Neural progenitor cell (in vitro differentiated cells): ENCODE data around the gene TRIP4. TPM values are rescaled to one million over a fixed set of nuclear protein-coding genes. Genes with fewer than 3 reads are reported as not detected.

Experiments
- DNase-seq: peaks from one replicate; pipeline ENCODE4 v3.0.0-alpha.2; 2016; ENCODE audit warnings: low spot score
- H2AFZ ChIP-seq: fragments of 200-600 bp; sonication (generic); replicated peaks from 2 replicates; pipeline ENCODE4 v1.6.1; 2016; ENCODE audit warnings: antibody characterized with exemption
- H3F3A ChIP-seq: fragments of 200-600 bp; sonication (generic); 2 replicates; pipeline ENCODE4 v1.6.1; 2016; ENCODE audit warnings: antibody characterized with exemption, low read depth
- H3K27ac ChIP-seq: fragments of 200-600 bp; sonication (generic); 2 replicates; pipeline ENCODE4 v1.5.1; 2016; ENCODE audit warnings: mild to moderate bottlenecking
- H3K27me3 ChIP-seq: fragments of 200-600 bp; sonication (generic); 2 replicates; pipeline ENCODE4 v1.6.1; 2016; ENCODE audit warnings: mild to moderate bottlenecking, moderate library complexity
- H3K36me3 ChIP-seq: fragments of 200-600 bp; sonication (generic); 2 replicates; pipeline ENCODE4 v1.5.1; 2016
- H3K4me1 ChIP-seq: fragments of 200-600 bp; sonication (generic); 2 replicates; pipeline ENCODE4 v1.6.1; 2016; ENCODE audit warnings: mixed run types
- H3K4me2 ChIP-seq: fragments of 200-600 bp; sonication (generic); 2 replicates; pipeline ENCODE4 v1.6.1; 2016
- H3K4me3 ChIP-seq: fragments of 200-600 bp; sonication (generic); 2 replicates; pipeline ENCODE4 v1.5.1; 2016
- H3K79me2 ChIP-seq: fragments of 200-600 bp; sonication (generic); 2 replicates; pipeline ENCODE4 v1.6.1; 2016; ENCODE audit warnings: low read depth
- H3K9ac ChIP-seq: fragments of 200-600 bp; sonication (generic); 2 replicates; pipeline ENCODE4 v1.6.1; 2016
- H3K9me3 ChIP-seq: fragments of 200-600 bp; sonication (generic); 2 replicates; pipeline ENCODE4 v1.5.1; 2016; ENCODE audit warnings: low read depth
- H4K20me1 ChIP-seq: fragments of 200-600 bp; sonication (generic); 2 replicates; pipeline ENCODE4 v1.6.1; 2016; ENCODE audit warnings: low read depth
- H3K27ac Mint-ChIP-seq: 3 replicates; pipeline ENCODE4 v1.8.0; 2021; ENCODE audit warnings: mixed read lengths
- H3K27me3 Mint-ChIP-seq: 2 replicates; pipeline ENCODE4 v1.8.0; 2022; ENCODE audit warnings: low read depth, mild to moderate bottlenecking, inconsistent platforms, moderate library complexity, mixed read lengths; ENCODE audit not compliant: insufficient read depth
- H3K36me3 Mint-ChIP-seq: 3 replicates; pipeline ENCODE4 v1.8.0; 2021; ENCODE audit warnings: mixed read lengths
- H3K4me1 Mint-ChIP-seq: 3 replicates; pipeline ENCODE4 v1.8.0; 2021; ENCODE audit warnings: mixed read lengths
- H3K4me3 Mint-ChIP-seq: 3 replicates; pipeline ENCODE4 v1.8.0; 2021; ENCODE audit warnings: mild to moderate bottlenecking, moderate library complexity, mixed read lengths
- H3K9me3 Mint-ChIP-seq: 3 replicates; pipeline ENCODE4 v1.8.0; 2020; ENCODE audit warnings: mixed read lengths
- CTCF ChIP-seq: fragments of 200-600 bp; sonication (generic); IDR thresholded peaks from 2 replicates; pipeline ENCODE4 v1.5.1; 2017; ENCODE audit warnings: antibody characterized with exemption, mild to moderate bottlenecking
- EZH2 ChIP-seq: fragments of 200-600 bp; sonication (generic); IDR thresholded peaks from 2 replicates; pipeline ENCODE4 v1.6.1; 2017; ENCODE audit warnings: antibody characterized with exemption, mild to moderate bottlenecking, moderate library complexity
- EZH2phosphoT487 ChIP-seq: fragments of 200-600 bp; sonication (generic); IDR thresholded peaks from 2 replicates; pipeline ENCODE4 v1.6.1; 2017; ENCODE audit warnings: antibody characterized with exemption
- total RNA-seq: library from RNA; depleted of rRNA; stranded (reverse); fragments of >200 nt; gene quantifications from 2 replicates; pipeline ENCODE4 v1.2.3, GENCODE V29; 2015; ENCODE audit warnings: low replicate concordance

TRIP4 gene
- total RNA-seq, 1 donor from 2014 or later: 17.3 TPM

GRCh38 chr15:64400583-64400982, 12.9 kb downstream of the TRIP4 start:
- no peak for DNase-seq
- Mint-ChIP-seq H3K27me3 (no peaks in the 10 kb centered on the region), H3K4me1 (no peaks in the 10 kb centered on the region), H3K4me3 (no peak overlapping the region), H3K36me3 (peaks cover 9% of the 10 kb centered on the region), H3K27ac (no peak overlapping the region), H3K9me3 (no peaks in the 10 kb centered on the region)
- Histone ChIP-seq H3K4me1 (no peaks in the 10 kb centered on the region), H3K9me3 (no peaks in the 10 kb centered on the region), H4K20me1 (no peaks in the 10 kb centered on the region), H3K4me3 (no peak overlapping the region), H3K36me3 (peaks cover 9% of the 10 kb centered on the region), H3K79me2 (no peaks in the 10 kb centered on the region), H3F3A (no peaks in the 10 kb centered on the region), H3K4me2 (no peak overlapping the region), H3K27me3 (no peaks in the 10 kb centered on the region), H3K9ac (no peak overlapping the region), H2AFZ (no peak overlapping the region), H3K27ac (no peak overlapping the region)
- no peak for TF ChIP-seq EZH2
- no peak for TF ChIP-seq EZH2phosphoT487
- TF ChIP-seq CTCF: no peak

- H3K36me3 Mint-ChIP-seq: peaks cover 32% of the 10 kb centered on the region
- H3K4me1 Mint-ChIP-seq: no peaks in the 10 kb centered on the region
- Histone ChIP-seq H3K27ac (no peak overlapping the region), H3K4me2 (no peak overlapping the region), H3F3A (no peaks in the 10 kb centered on the region), H3K9me3 (no peaks in the 10 kb centered on the region), H3K4me1 (no peaks in the 10 kb centered on the region), H4K20me1 (no peaks in the 10 kb centered on the region), H3K36me3 (peaks cover 7% of the 10 kb centered on the region), H3K79me2 (no peaks in the 10 kb centered on the region), H2AFZ (no peak overlapping the region), H3K9ac (no peak overlapping the region), H3K27me3 (no peaks in the 10 kb centered on the region), H3K4me3 (no peak overlapping the region)
- no peaks in the 10 kb centered on the region for H3K27me3 Mint-ChIP-seq
- H3K4me3 Mint-ChIP-seq: no peak overlapping the region
- DNase-seq: no peak
- no peak overlapping the region for H3K27ac Mint-ChIP-seq
- TF ChIP-seq CTCF: no peak
- TF ChIP-seq EZH2: no peak
- TF ChIP-seq EZH2phosphoT487: no peak
- no peaks in the 10 kb centered on the region for H3K9me3 Mint-ChIP-seq
These were observed 24.6 kb downstream of the TRIP4 start for GRCh38 chr15:64412216-64412615.

- peaks cover 11% of the 10 kb centered on the region for H3K36me3 Mint-ChIP-seq
- no peaks in the 10 kb centered on the region for H3K9me3 ChIP-seq
These were observed 35.1 kb downstream of the TRIP4 start for GRCh38 chr15:64422697-64423096.

More at GRCh38 chr15:64422697-64423096, 35.1 kb downstream of the TRIP4 start:
- Histone ChIP-seq H4K20me1 (no peaks in the 10 kb centered on the region), H3K4me2 (no peak overlapping the region), H2AFZ (no peak overlapping the region), H3K27ac (no peak overlapping the region), H3K27me3 (no peaks in the 10 kb centered on the region), H3K79me2 (no peaks in the 10 kb centered on the region), H3K36me3 (no peaks in the 10 kb centered on the region), H3K9ac (no peak overlapping the region), H3K4me3 (no peak overlapping the region), H3K4me1 (no peaks in the 10 kb centered on the region), H3F3A (peaks cover under 1% of the 10 kb centered on the region)
- H3K27ac Mint-ChIP-seq: no peak overlapping the region
- H3K4me3 Mint-ChIP-seq: no peak overlapping the region
- H3K27me3 Mint-ChIP-seq: no peaks in the 10 kb centered on the region
- H3K9me3 Mint-ChIP-seq: no peaks in the 10 kb centered on the region
- no peak for TF ChIP-seq CTCF
- TF ChIP-seq EZH2: no peak
- no peak for TF ChIP-seq EZH2phosphoT487
- no peaks in the 10 kb centered on the region for H3K4me1 Mint-ChIP-seq
- no peak for DNase-seq
